Endometrial microvascular endothelial cells (primary cell): Measurements from ENCODE around the gene IFNG-AS1. TPM values are rescaled to one million over a fixed set of nuclear protein-coding genes. Genes with fewer than 3 reads are reported as not detected.

Experiments used
- in situ Hi-C: cut with HindIII; loops from 2 replicates; pipeline ENCODE4 v1.10.0; 2017; ENCODE audit warnings: low sequenced_read_pairs, low pct_unique_long_range_greater_than_20kb; ENCODE audit errors: inconsistent ontology term
- total RNA-seq: library from RNA; depleted of rRNA; stranded (reverse); fragments of >200 nt; gene quantifications from one replicate; pipeline ENCODE4 v1.2.3, GENCODE V29; 2015; ENCODE audit errors: inconsistent ontology term

The IFNG-AS1 gene
- total RNA-seq, 1 donor from 2014 or later, result not detected

GRCh38 chr12:67988601-67989021 is 636 bp upstream of the IFNG-AS1 start:
- in situ Hi-C loops, result no loop called here

DNA sequence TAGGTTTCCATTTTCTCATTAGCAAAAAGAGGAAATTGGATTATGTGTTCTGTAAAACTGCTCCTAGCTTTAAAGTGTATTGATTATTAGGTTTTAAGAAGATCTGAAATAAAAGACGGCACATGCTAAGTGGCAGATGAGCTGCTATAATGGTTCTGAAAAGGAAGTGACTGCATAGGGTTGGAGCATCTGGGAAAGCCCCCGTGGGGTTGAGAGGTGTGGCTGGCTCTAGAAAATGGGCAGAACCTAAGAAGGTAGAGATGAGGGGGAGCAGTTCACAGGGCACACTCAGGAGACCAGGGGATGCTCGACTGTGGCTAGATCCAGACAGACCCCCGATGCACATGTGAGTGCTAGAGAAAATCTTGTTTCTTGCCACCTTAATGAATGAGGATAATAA is 1.9 kb downstream of the IFNG-AS1 start:
- in situ Hi-C loops, result no loop called here

DNA sequence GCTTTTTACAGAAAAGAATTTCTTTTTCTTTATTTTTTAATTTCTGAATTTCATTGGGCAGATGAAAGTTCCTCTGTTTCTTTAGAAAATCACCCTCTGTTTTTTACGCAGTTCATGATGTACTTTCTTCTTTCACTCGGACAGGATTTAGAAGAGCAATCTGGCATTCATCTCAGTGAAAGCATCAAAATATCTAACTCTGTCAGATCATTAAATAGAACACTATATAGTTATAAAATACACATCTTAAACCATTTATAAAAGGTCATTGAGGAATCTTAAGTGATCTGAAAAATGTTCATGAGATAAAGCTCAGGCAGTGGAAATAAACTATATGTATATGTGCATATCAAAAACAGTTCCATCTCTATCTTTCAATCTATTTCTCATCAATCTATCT is 3.9 kb downstream of the IFNG-AS1 start:
- in situ Hi-C loops, result no loop called here

DNA sequence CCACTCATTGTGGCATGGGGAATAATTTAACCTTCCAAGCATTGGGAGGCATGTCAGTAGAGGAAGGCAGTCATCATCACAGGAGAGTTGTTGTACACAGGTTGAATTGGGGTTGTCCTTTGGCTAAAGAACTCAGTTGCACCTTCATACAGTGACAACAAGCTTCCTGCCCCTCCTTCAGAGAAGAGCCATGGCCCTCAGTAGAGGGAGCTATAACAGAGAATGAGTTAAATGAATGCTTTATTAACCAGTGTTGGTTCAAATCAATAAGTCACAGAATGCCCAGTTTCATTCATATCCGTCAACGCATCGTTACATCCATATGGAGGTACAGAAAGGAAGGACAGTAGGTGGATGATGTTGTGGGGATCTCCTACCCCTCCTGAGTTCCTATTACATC is 4.8 kb downstream of the IFNG-AS1 start:
- in situ Hi-C loops, result no loop called here

DNA sequence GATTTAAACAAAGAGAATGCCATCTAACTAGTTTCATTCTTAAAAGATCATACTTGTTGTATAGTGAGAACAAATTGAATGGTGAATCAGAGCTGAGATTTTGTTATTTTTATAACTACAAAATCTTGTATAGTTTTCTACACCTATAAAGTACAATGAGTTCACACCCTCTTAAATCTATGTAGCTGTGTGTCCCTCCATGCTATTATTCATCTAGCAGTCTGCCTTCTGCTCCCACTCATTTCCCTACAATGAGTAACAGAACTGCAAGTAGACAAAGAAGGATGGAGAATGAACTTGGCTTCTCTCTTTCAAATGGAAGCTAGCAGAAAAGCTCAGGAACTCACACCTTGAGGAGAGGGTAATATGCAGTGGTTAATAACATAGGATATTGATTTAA is 7.1 kb downstream of the IFNG-AS1 start:
- in situ Hi-C loops, result no loop called here

DNA sequence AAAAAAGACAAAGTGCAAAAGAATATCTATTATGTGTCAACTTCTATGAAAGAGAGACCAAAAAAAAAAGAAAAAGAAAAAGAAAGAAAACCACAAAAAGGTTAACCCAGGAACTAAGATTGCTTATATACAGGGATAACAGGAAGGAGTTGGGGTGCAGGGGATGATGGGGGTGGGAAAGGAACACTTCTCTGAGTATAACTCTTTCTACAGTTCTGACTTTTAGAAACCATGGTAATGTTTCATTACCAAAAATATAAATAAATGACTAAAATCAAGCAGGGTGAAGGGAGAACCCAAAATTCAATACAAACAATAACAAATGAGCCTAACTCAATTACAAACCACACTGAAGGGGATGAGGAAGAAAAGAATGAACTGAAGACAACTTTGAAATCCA is 9.1 kb downstream of the IFNG-AS1 start:
- in situ Hi-C loops, result no loop called here

DNA sequence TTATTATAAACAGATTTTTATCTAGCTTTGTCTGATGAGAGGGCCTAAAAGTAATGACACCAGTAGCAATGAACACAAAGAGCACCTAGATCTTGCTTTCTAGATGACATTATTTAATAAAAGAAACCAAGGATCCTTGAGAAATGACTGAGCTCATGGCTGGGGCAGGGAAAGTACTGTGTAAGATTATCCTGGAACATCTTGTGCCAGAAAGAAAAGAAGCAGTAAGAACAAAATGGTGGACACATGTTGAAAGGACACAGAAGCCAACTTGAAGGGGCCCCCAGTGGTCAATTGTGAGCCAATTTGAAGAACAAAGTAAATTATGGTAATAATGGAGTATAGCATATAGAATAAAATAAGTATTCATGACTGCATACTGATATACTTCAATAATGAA is 10.0 kb downstream of the IFNG-AS1 start:
- in situ Hi-C loops, result no loop called here

DNA sequence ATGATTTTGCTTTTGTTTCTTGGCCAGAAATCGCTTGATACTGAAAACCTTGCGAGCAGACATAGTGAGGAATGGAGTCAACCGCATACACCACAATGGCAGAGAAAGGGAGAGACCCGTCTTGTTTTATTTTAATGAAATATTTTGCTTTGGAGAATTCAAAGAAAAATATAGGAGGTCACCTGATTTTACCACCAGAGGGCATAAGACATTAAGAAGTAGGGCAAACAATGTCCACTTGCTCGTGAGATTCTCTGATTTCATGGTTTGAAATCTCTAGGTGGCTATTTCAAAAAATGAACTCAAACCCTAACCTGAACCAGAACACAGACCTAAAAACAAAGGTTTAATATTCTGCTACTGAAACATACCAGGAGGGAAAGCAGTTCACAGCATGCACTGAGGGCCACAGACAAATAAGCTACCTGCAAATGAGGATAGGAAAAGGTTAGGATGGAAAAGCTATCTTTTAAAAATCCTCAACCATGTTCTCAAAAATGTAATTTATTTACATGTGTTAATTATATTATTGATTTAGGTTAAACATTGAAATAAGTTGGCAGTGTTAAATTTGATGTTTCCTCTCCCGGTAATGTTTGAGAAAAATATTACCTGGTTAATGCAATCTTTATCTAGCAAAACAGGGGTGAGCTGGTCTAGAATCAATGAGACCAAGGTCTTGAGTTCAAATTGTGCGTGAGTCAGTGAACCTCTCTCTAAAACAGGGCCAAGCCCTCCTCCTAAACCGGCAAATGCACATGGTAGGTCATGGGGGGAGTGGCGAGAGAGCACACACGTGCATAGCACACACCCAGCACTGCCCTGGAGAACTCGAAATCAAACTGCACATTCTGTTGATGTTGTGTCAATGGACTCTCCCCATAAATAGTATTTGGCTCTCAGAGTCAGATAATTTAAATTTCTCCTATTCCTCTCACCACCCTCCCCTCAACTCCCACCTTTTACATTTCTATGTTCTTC is 12.5 kb downstream of the IFNG-AS1 start:
- in situ Hi-C loops, result no loop called here

DNA sequence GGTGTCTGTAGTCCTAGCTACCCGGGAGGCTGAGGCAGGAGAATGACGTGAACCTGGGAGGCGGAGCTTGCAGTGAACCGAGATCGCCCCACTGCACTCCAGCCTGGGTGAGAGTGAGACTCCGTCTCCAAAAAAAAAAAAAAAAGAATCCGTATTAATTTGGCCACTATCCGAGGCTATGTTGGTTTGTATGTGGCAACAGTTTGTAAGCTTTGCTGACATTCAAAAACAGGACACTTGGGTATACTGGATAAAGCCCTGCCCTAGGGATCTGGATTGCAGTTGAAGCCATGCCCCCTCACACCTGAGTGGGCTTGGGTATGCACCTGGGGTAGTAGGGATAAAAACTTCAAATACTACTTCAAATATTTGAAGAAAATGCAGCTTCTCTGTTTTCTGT is 14.5 kb downstream of the IFNG-AS1 start:
- in situ Hi-C loops, result no loop called here

GRCh38 chr12:68007033-68007432 is 17.8 kb downstream of the IFNG-AS1 start:
- in situ Hi-C loops, result no loop called here

GRCh38 chr12:68007466-68007865 is 18.2 kb downstream of the IFNG-AS1 start:
- in situ Hi-C loops, result no loop called here

- in situ Hi-C loops, result no loop called here
These were observed 22.1 kb downstream of the IFNG-AS1 start for GRCh38 chr12:68011206-68011881.

DNA sequence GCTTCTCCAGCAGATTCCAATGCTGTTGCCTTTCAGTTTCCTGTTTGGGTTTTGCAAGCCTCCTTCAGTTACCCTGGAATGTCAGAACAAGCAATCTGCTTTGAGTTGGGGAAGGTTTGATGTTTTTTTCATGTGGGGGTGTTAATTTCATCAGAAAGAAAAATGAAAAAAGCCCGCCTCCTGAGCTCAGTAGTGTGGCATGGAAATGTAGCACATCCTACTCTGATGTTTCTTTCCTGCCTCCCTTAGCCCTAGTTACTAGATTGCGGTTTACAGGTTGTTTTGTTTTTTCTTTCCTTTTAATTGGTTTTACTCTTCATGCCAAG is 22.6 kb downstream of the IFNG-AS1 start:
- in situ Hi-C loops, result no loop called here

- in situ Hi-C loops, result no loop called here
These were observed 23.5 kb downstream of the IFNG-AS1 start for GRCh38 chr12:68012712-68013111.

DNA sequence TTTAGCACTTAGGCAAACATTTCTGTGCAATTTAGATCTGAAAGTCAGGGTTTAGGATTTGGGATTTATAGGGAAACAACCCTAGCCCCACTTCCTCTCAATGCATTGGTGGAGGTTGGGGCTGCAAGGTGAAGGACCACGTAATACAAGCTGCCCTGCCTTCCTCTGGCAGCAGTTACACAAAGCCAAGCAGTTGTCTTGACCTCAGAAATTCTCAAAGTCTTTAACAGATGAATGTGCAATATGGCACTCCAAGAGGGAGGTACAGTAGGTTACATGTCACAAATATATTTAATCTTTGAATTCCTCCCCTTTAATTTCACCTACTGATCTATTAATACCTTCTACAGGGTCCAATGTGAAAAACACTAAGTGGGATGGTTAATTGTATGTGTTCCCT is 23.9 kb downstream of the IFNG-AS1 start:
- in situ Hi-C loops, result no loop called here

DNA sequence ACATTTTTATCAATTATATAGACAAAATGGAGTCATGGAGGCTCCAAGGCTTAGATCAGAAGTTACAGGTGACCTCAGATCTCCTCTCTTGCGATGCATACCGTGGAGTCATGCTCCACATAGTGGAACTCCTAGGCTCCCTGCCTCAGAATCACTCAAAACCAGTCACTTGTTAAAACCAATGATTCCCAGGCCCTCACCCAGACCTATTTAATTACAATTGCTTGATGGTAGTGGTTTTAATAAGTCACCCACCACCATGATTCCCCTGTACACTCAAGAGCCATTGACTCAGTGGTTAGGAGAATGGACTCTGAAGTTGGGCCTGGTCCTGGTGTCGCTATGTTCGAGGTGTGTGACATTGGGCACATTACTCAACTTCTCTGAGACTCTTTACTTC is 26.9 kb downstream of the IFNG-AS1 start:
- in situ Hi-C loops, result no loop called here

DNA sequence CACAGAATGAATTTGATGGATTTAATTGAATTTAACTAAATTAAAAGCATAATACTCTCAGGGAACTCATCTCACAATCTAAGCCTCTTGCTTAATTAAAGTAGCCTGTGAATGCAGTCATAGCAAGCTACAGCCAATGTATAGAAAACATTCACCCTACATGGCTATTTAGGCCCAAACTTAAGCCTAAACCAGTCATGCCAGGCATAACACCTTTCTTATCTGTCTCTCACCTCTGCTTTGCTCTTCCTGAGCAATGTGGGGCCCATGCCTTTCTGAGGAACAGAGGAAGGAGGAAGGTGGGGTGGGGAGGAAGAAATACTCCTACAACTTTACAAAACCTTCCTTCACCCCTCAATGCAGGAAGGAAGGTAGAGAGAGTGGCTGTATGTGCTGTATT is 29.1 kb downstream of the IFNG-AS1 start:
- in situ Hi-C loops, result no loop called here

GRCh38 chr12:68020049-68020448 is 30.8 kb downstream of the IFNG-AS1 start:
- in situ Hi-C loops, result no loop called here

GRCh38 chr12:68020699-68021098 is 31.5 kb downstream of the IFNG-AS1 start:
- in situ Hi-C loops, result no loop called here

GRCh38 chr12:68028647-68029046 is 39.4 kb downstream of the IFNG-AS1 start:
- in situ Hi-C loops, result no loop called here
